NCI-H128 (cell line): ENCODE results near the gene IPPK.
A peak's percentile ranks its signal among the peaks of the same experiment; 100 is the strongest.
"Not testable (repeated sequence)": the region's sequence is repeated elsewhere in the genome, so short reads cannot be mapped to it uniquely, and the experiment has no call there.

Experiments
- DNase-seq: peaks from one replicate; lab custom pipeline; 2025; ENCODE audit not compliant: unreplicated experiment; lab: John Stamatoyannopoulos, UW

The IPPK gene

GRCh38 chr9:92638621-92639101, 31.3 kb downstream of the IPPK start:
- DNase-seq, result no peak

- no peak for DNase-seq
Measured at GRCh38 chr9:92637886-92638620, 31.9 kb downstream of the IPPK start.

- DNase-seq, result no peak
Measured at GRCh38 chr9:92637326-92637725, 32.6 kb downstream of the IPPK start.

- no peak for DNase-seq
Measured at GRCh38 chr9:92636627-92637026, 33.3 kb downstream of the IPPK start.

- DNase-seq, result no peak
Measured at GRCh38 chr9:92635760-92636159, 34.2 kb downstream of the IPPK start.

GRCh38 chr9:92634712-92635605, 35.0 kb downstream of the IPPK start:
- DNase-seq, result peak; percentile 32

GRCh38 chr9:92633614-92634278, 36.2 kb downstream of the IPPK start:
- DNase-seq, result no peak

- DNase-seq, result no peak
Measured at GRCh38 chr9:92632641-92633040, 37.3 kb downstream of the IPPK start.

GRCh38 chr9:92631452-92632343, 38.2 kb downstream of the IPPK start:
- no peak for DNase-seq

- DNase-seq, result no peak
Measured at GRCh38 chr9:92627651-92628050, 42.3 kb downstream of the IPPK start.

GRCh38 chr9:92626484-92626883, 43.4 kb downstream of the IPPK start:
- DNase-seq, result no peak

- DNase-seq, result not testable (repeated sequence)
Measured at GRCh38 chr9:92623936-92624335, 46.0 kb downstream of the IPPK start.

GRCh38 chr9:92620845-92621244, 49.1 kb downstream of the IPPK start:
- DNase-seq, result no peak

- no peak for DNase-seq
Measured at GRCh38 chr9:92619601-92620300, 50.2 kb downstream of the IPPK start.

- DNase-seq, result no peak
Measured at GRCh38 chr9:92618633-92619225, 51.2 kb downstream of the IPPK start.

GRCh38 chr9:92617951-92618510, 51.9 kb downstream of the IPPK start:
- no peak for DNase-seq

- no peak for DNase-seq
Measured at GRCh38 chr9:92617195-92617813, 52.6 kb downstream of the IPPK start.

GRCh38 chr9:92616655-92617111, 53.2 kb downstream of the IPPK start:
- no peak for DNase-seq

- no peak for DNase-seq
Measured at GRCh38 chr9:92616199-92616641, 53.7 kb downstream of the IPPK start.
